Stimulated activated CD4-positive, alpha-beta T cell treated with anti-CD3 and anti-CD28 coated beads, TNF-alpha, amount 100 ng/mL, for 24 hours (primary cell): ENCODE measurements around the gene NOL9.

Experiments used
- DNase-seq, 3 experiments: peaks; one replicate each; pipeline ENCODE4 v3.0.0-alpha.2; 2020; ENCODE audit warnings: low read depth in 3 of 3

NOL9 gene

GRCh38 chr1:6590046-6590445, 35.7 kb upstream of the NOL9 start:
- no peak for DNase-seq

- DNase-seq, result no peak
Observed at GRCh38 chr1:6588893-6589520, 34.7 kb upstream of the NOL9 start.

GRCh38 chr1:6588128-6588892, 34.0 kb upstream of the NOL9 start:
- DNase-seq, result no peak

- DNase-seq, result no peak
Observed at GRCh38 chr1:6587261-6588005, 33.1 kb upstream of the NOL9 start.

- no peak for DNase-seq
Observed at GRCh38 chr1:6586404-6586816, 32.1 kb upstream of the NOL9 start.

GRCh38 chr1:6585841-6586240, 31.5 kb upstream of the NOL9 start:
- DNase-seq, result no peak

GRCh38 chr1:6585081-6585722, 30.9 kb upstream of the NOL9 start:
- no peak for DNase-seq

GRCh38 chr1:6584126-6585080, 30.1 kb upstream of the NOL9 start:
- DNase-seq, result no peak

- DNase-seq, result no peak
Observed at GRCh38 chr1:6582370-6582769, 28.1 kb upstream of the NOL9 start.

- DNase-seq, result no peak
Observed at GRCh38 chr1:6581561-6582305, 27.4 kb upstream of the NOL9 start.

- no peak for DNase-seq
Observed at GRCh38 chr1:6580593-6581409, 26.5 kb upstream of the NOL9 start.

- no peak for DNase-seq
Observed at GRCh38 chr1:6580119-6580592, 25.8 kb upstream of the NOL9 start.

DNA sequence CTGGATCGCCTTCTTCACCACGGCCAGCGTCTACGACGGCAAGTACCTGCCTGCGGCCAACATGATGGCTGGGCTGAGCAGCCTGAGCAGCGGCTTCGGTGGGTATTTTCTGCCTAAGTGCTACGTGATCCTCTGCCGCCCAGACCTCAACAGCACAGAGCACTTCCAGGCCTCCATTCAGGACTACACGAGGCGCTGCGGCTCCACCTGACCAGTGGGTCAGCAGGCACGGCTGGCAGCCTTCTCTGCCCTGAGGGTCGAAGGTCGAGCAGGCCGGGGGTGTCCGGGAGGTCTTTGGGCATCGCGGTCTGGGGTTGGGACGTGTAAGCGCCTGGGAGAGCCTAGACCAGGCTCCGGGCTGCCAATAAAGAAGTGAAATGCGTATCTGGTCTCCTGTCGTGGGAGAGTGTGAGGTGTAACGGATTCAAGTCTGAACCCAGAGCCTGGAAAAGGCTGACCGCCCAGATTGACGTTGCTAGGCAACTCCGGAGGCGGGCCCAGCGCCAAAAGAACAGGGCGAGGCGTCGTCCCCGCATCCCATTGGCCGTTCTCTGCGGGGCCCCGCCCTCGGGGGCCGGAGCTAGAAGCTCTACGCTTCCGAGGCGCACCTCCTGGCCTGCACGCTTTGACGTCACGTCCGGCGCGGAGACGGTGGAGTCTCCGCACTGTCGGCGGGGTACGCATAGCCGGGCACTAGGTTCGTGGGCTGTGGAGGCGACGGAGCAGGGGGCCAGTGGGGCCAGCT, 25.2 kb upstream of the NOL9 start, which contains the start of gene ZBTB48:
Gene ZBTB48, plus strand, starts transcription at position 621 of the 745 bp plus-strand sequence. CDS start 616 bp downstream, outside the sequence.
- DNase-seq, result peak; percentile 91 to 99 (median 92)

DNA sequence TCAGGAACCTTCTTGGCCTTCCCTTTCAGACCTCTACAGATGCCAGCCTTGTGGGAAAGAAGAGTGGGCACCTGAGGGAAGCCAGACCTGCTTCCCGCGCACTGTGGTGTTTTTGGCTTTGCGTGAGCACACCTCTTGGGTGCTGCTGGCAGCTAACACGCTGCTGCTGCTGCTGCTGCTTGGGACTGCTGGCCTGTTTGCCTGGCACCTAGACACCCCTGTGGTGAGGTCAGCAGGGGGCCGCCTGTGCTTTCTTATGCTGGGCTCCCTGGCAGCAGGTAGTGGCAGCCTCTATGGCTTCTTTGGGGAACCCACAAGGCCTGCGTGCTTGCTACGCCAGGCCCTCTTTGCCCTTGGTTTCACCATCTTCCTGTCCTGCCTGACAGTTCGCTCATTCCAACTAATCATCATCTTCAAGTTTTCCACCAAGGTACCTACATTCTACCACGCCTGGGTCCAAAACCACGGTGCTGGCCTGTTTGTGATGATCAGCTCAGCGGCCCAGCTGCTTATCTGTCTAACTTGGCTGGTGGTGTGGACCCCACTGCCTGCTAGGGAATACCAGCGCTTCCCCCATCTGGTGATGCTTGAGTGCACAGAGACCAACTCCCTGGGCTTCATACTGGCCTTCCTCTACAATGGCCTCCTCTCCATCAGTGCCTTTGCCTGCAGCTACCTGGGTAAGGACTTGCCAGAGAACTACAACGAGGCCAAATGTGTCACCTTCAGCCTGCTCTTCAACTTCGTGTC, 24.5 kb upstream of the NOL9 start:
- DNase-seq, result no peak

- DNase-seq, result no peak
Observed at GRCh38 chr1:6577831-6578525, 23.7 kb upstream of the NOL9 start.

DNA sequence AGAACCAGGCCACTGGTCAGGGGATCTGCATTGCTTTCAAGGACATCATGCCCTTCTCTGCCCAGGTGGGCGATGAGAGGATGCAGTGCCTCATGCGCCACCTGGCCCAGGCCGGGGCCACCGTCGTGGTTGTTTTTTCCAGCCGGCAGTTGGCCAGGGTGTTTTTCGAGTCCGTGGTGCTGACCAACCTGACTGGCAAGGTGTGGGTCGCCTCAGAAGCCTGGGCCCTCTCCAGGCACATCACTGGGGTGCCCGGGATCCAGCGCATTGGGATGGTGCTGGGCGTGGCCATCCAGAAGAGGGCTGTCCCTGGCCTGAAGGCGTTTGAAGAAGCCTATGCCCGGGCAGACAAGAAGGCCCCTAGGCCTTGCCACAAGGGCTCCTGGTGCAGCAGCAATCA, 20.5 kb upstream of the NOL9 start:
- DNase-seq, result no peak

DNA sequence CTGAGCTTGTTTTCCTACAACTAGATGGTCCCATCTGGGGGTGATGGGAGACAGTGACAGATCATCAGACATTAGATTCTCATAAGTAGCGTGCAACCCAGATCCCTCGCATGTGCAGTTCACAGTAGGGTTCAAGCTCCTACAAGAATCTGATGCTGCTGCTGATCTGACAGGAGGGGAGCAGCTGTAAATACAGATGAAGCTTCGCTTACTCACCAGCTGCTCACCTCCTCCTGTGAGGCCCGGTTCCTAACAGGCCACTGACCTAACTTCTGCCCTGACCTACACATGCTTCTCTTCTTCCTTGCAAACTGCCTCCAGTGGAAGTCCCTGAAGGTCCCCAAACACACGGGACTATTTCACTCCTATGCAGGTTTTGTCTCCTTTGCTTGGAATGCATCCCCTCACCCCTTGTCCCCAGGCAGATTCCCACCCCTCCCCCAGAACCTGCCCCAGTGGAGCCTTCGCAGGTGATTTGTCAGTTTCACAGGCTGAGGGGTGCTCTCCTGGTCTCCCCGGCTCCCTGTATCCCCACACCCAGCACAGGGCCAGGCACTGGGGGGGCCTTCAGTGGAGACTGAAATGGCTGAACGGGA, 19.8 kb upstream of the NOL9 start:
- no peak for DNase-seq
